ENCODE measurements around the gene FAT1. TPM values are rescaled to one million over a fixed set of nuclear protein-coding genes. Genes with fewer than 3 reads are reported as not detected.

The FAT1 gene
- total RNA-seq, 1 experiment from 2014 or later, result 172 TPM

DNA sequence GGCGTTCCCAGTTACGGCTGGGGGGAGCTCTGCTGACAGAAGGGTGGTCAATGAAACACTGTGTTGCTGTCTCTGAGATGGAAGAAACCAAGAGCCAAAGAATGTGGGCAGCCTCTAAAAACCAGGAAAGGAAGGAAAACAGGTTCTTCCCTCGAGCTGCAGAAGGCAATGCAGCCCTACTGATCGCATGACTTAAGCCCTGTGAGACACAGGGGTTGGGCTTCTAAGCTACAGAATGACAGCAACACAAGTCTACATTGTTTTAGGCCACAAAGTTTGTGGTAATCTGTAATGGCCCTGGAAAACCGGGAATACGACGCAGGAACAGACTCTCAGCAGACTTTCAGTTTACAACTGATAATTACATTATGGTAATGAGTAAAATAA lies 130.1 kb downstream of the FAT1 start:
- no peak for TF ChIP-seq KAT7 (CRISPR knock-in tag; IDR thresholded peaks at IDR 0.05; ENCODE audit: borderline replicate concordance)
- TF ChIP-seq RELA (CRISPR knock-in tag; IDR thresholded peaks at IDR 0.05; ENCODE audit: borderline replicate concordance), result no peak
- no peak for TF ChIP-seq FOXJ3 (CRISPR knock-in tag; IDR thresholded peaks at IDR 0.05; ENCODE audit: borderline replicate concordance)
- TF ChIP-seq GRHL2 (CRISPR knock-in tag; IDR thresholded peaks at IDR 0.05; ENCODE audit: insufficient replicate concordance, severe bottlenecking), result no peak
- no peak for TF ChIP-seq ZNF219 (CRISPR knock-in tag; IDR thresholded peaks at IDR 0.05; ENCODE audit: borderline replicate concordance)
- no peak for TF ChIP-seq SMAD3 (CRISPR knock-in tag; IDR thresholded peaks at IDR 0.05; ENCODE audit: borderline replicate concordance)
- TF ChIP-seq ATF1 (CRISPR knock-in tag; IDR thresholded peaks at IDR 0.05), result no peak
- TF ChIP-seq FOXP1 (CRISPR knock-in tag; IDR thresholded peaks at IDR 0.05; ENCODE audit: borderline replicate concordance), result no peak
- TF ChIP-seq, protein P1, sequence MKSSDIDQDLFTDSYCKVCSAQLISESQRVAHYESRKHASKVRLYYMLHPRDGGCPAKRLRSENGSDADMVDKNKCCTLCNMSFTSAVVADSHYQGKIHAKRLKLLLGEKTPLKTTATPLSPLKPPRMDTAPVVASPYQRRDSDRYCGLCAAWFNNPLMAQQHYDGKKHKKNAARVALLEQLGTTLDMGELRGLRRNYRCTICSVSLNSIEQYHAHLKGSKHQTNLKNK (CRISPR knock-in tag; IDR thresholded peaks at IDR 0.05), result no peak
- TF ChIP-seq, protein P2, sequence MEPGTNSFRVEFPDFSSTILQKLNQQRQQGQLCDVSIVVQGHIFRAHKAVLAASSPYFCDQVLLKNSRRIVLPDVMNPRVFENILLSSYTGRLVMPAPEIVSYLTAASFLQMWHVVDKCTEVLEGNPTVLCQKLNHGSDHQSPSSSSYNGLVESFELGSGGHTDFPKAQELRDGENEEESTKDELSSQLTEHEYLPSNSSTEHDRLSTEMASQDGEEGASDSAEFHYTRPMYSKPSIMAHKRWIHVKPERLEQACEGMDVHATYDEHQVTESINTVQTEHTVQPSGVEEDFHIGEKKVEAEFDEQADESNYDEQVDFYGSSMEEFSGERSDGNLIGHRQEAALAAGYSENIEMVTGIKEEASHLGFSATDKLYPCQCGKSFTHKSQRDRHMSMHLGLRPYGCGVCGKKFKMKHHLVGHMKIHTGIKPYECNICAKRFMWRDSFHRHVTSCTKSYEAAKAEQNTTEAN (CRISPR knock-in tag; IDR thresholded peaks at IDR 0.05), result no peak
- TF ChIP-seq, protein P3, sequence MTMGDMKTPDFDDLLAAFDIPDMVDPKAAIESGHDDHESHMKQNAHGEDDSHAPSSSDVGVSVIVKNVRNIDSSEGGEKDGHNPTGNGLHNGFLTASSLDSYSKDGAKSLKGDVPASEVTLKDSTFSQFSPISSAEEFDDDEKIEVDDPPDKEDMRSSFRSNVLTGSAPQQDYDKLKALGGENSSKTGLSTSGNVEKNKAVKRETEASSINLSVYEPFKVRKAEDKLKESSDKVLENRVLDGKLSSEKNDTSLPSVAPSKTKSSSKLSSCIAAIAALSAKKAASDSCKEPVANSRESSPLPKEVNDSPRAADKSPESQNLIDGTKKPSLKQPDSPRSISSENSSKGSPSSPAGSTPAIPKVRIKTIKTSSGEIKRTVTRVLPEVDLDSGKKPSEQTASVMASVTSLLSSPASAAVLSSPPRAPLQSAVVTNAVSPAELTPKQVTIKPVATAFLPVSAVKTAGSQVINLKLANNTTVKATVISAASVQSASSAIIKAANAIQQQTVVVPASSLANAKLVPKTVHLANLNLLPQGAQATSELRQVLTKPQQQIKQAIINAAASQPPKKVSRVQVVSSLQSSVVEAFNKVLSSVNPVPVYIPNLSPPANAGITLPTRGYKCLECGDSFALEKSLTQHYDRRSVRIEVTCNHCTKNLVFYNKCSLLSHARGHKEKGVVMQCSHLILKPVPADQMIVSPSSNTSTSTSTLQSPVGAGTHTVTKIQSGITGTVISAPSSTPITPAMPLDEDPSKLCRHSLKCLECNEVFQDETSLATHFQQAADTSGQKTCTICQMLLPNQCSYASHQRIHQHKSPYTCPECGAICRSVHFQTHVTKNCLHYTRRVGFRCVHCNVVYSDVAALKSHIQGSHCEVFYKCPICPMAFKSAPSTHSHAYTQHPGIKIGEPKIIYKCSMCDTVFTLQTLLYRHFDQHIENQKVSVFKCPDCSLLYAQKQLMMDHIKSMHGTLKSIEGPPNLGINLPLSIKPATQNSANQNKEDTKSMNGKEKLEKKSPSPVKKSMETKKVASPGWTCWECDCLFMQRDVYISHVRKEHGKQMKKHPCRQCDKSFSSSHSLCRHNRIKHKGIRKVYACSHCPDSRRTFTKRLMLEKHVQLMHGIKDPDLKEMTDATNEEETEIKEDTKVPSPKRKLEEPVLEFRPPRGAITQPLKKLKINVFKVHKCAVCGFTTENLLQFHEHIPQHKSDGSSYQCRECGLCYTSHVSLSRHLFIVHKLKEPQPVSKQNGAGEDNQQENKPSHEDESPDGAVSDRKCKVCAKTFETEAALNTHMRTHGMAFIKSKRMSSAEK (CRISPR knock-in tag; IDR thresholded peaks at IDR 0.05; ENCODE audit: borderline replicate concordance), result no peak
- no peak for TF ChIP-seq CREM (CRISPR knock-in tag; IDR thresholded peaks at IDR 0.05)
- no peak for TF ChIP-seq ESRRA (CRISPR knock-in tag; IDR thresholded peaks at IDR 0.05; ENCODE audit: borderline replicate concordance)
- TF ChIP-seq, protein P4, sequence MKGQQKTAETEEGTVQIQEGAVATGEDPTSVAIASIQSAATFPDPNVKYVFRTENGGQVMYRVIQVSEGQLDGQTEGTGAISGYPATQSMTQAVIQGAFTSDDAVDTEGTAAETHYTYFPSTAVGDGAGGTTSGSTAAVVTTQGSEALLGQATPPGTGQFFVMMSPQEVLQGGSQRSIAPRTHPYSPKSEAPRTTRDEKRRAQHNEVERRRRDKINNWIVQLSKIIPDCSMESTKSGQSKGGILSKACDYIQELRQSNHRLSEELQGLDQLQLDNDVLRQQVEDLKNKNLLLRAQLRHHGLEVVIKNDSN (CRISPR knock-in tag; IDR thresholded peaks at IDR 0.05), result no peak
- TF ChIP-seq, protein P5, sequence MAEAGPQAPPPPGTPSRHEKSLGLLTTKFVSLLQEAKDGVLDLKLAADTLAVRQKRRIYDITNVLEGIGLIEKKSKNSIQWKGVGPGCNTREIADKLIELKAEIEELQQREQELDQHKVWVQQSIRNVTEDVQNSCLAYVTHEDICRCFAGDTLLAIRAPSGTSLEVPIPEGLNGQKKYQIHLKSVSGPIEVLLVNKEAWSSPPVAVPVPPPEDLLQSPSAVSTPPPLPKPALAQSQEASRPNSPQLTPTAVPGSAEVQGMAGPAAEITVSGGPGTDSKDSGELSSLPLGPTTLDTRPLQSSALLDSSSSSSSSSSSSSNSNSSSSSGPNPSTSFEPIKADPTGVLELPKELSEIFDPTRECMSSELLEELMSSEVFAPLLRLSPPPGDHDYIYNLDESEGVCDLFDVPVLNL (CRISPR knock-in tag; IDR thresholded peaks at IDR 0.05; ENCODE audit: borderline replicate concordance, low read depth), result no peak
- TF ChIP-seq NFATC4 (CRISPR knock-in tag; IDR thresholded peaks at IDR 0.05), result no peak
- no peaks in the 10 kb centered on the region for H3K27me3 Mint-ChIP-seq (ENCODE audit: low read depth)
- ChIA-PET CTCF (no interaction called here), POLR2A (no interaction called here)
- peaks cover 56% of the 10 kb centered on the region for H3K36me3 Mint-ChIP-seq
- ATAC-seq, result no peak
- H3K4me3 Mint-ChIP-seq, result no peak overlapping the region
- peaks cover 2% of the 10 kb centered on the region; the same call in 1 of the 2 replicates for H3K4me1 Mint-ChIP-seq
- H3K27ac Mint-ChIP-seq, result no peak overlapping the region
- no peak for DNase-seq (ENCODE audit: low spot score)
- H3K9me3 Mint-ChIP-seq, result no peaks in the 10 kb centered on the region

DNA sequence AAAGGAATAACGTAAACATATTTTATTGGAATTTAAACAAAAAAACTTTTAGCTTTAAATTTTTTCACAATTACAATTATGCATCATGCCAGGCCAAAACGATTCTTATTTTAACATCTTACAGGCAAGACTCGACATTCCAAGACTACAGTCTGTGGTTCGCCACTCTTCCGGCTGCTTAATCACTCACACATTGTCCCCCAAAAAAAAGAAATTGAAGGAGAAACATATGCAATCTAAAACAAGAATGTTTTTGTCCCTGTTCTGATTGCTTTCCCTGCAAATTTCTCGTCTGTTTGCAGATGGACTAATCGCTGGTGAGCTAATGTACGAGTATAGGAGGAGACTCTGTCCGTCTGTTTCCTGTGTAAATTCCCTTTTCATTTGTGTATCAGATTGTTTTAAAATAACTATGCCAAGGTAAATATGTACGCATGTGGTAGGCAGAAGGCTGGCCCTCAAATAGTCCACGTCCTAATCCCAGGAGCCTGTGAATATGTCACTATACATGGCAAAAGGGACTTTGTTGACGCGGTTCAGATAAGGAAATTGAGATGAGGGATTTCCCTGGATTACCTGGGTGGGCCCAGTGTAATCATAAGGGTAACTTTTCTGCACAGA lies 130.6 kb downstream of the FAT1 start:
- ATAC-seq, result no peak
- DNase-seq (ENCODE audit: low spot score), result no peak
- no peaks in the 10 kb centered on the region for H3K27me3 Mint-ChIP-seq (ENCODE audit: low read depth)
- H3K4me3 Mint-ChIP-seq, result no peak overlapping the region
- ChIA-PET CTCF (no interaction called here), POLR2A (no interaction called here)
- H3K9me3 Mint-ChIP-seq, result no peaks in the 10 kb centered on the region
- peaks cover 58% of the 10 kb centered on the region for H3K36me3 Mint-ChIP-seq
- H3K4me1 Mint-ChIP-seq, result peaks cover 2% of the 10 kb centered on the region; the same call in 1 of the 2 replicates
- peak overlapping the region; percentile 78; the same call in 1 of the 2 replicates for H3K27ac Mint-ChIP-seq
- TF ChIP-seq, protein P6, sequence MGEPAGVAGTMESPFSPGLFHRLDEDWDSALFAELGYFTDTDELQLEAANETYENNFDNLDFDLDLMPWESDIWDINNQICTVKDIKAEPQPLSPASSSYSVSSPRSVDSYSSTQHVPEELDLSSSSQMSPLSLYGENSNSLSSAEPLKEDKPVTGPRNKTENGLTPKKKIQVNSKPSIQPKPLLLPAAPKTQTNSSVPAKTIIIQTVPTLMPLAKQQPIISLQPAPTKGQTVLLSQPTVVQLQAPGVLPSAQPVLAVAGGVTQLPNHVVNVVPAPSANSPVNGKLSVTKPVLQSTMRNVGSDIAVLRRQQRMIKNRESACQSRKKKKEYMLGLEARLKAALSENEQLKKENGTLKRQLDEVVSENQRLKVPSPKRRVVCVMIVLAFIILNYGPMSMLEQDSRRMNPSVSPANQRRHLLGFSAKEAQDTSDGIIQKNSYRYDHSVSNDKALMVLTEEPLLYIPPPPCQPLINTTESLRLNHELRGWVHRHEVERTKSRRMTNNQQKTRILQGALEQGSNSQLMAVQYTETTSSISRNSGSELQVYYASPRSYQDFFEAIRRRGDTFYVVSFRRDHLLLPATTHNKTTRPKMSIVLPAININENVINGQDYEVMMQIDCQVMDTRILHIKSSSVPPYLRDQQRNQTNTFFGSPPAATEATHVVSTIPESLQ (CRISPR knock-in tag; IDR thresholded peaks at IDR 0.05), result no peak
- TF ChIP-seq NFYB (CRISPR knock-in tag; conservative IDR thresholded peaks at IDR 0.05; ENCODE audit: low read depth) (no peak), KAT7 (CRISPR knock-in tag; IDR thresholded peaks at IDR 0.05; ENCODE audit: borderline replicate concordance) (no peak)
- TF ChIP-seq, protein P7, sequence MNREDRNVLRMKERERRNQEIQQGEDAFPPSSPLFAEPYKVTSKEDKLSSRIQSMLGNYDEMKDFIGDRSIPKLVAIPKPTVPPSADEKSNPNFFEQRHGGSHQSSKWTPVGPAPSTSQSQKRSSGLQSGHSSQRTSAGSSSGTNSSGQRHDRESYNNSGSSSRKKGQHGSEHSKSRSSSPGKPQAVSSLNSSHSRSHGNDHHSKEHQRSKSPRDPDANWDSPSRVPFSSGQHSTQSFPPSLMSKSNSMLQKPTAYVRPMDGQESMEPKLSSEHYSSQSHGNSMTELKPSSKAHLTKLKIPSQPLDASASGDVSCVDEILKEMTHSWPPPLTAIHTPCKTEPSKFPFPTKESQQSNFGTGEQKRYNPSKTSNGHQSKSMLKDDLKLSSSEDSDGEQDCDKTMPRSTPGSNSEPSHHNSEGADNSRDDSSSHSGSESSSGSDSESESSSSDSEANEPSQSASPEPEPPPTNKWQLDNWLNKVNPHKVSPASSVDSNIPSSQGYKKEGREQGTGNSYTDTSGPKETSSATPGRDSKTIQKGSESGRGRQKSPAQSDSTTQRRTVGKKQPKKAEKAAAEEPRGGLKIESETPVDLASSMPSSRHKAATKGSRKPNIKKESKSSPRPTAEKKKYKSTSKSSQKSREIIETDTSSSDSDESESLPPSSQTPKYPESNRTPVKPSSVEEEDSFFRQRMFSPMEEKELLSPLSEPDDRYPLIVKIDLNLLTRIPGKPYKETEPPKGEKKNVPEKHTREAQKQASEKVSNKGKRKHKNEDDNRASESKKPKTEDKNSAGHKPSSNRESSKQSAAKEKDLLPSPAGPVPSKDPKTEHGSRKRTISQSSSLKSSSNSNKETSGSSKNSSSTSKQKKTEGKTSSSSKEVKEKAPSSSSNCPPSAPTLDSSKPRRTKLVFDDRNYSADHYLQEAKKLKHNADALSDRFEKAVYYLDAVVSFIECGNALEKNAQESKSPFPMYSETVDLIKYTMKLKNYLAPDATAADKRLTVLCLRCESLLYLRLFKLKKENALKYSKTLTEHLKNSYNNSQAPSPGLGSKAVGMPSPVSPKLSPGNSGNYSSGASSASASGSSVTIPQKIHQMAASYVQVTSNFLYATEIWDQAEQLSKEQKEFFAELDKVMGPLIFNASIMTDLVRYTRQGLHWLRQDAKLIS (CRISPR knock-in tag; IDR thresholded peaks at IDR 0.05; ENCODE audit: borderline replicate concordance), result no peak
- TF ChIP-seq, protein P8, sequence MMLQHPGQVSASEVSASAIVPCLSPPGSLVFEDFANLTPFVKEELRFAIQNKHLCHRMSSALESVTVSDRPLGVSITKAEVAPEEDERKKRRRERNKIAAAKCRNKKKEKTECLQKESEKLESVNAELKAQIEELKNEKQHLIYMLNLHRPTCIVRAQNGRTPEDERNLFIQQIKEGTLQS (CRISPR knock-in tag; conservative IDR thresholded peaks at IDR 0.05), result no peak

All from WTC11 (cell line).